Chondrocyte (in vitro differentiated cells): ENCODE data around the gene SLC38A9. TPM values are rescaled to one million over a fixed set of nuclear protein-coding genes. Genes with fewer than 3 reads are reported as not detected.

Experiments used
- DNase-seq: peaks from one replicate; pipeline ENCODE4 v3.0.0; 2021; ENCODE audit warnings: mixed read lengths, low spot score
- H3K27ac Mint-ChIP-seq: one replicate; pipeline ENCODE4 v1.8.0; 2021; ENCODE audit warnings: mild to moderate bottlenecking, moderate library complexity, mixed read lengths; ENCODE audit not compliant: unreplicated experiment
- H3K27me3 Mint-ChIP-seq: 2 replicates; pipeline ENCODE4 v1.8.0; 2021; ENCODE audit warnings: low read depth, mixed read lengths
- H3K36me3 Mint-ChIP-seq: 2 replicates; pipeline ENCODE4 v1.8.0; 2021; ENCODE audit warnings: low read depth, mixed read lengths
- H3K4me1 Mint-ChIP-seq: 2 replicates; pipeline ENCODE4 v1.8.0; 2021; ENCODE audit warnings: low read depth, mild to moderate bottlenecking, mixed read lengths
- H3K4me3 Mint-ChIP-seq: one replicate; pipeline ENCODE4 v1.8.0; 2021; ENCODE audit warnings: mild to moderate bottlenecking, moderate library complexity, mixed read lengths; ENCODE audit not compliant: unreplicated experiment
- H3K9me3 Mint-ChIP-seq: 2 replicates; pipeline ENCODE4 v1.8.0; 2021; ENCODE audit warnings: low read depth, mixed read lengths
- CTCF ChIP-seq: fragments of 200-600 bp; sonication (generic); IDR thresholded peaks from 2 replicates; pipeline ENCODE4 v1.5.0; 2021; ENCODE audit warnings: antibody characterized with exemption, mild to moderate bottlenecking, moderate library complexity
- total RNA-seq: library from RNA; stranded (reverse); gene quantifications from 3 replicates; pipeline ENCODE4 v1.2.1, GENCODE V29; 2021

Gene SLC38A9
- total RNA-seq, 1 donor from 2014 or later: 20.7 TPM

DNA sequence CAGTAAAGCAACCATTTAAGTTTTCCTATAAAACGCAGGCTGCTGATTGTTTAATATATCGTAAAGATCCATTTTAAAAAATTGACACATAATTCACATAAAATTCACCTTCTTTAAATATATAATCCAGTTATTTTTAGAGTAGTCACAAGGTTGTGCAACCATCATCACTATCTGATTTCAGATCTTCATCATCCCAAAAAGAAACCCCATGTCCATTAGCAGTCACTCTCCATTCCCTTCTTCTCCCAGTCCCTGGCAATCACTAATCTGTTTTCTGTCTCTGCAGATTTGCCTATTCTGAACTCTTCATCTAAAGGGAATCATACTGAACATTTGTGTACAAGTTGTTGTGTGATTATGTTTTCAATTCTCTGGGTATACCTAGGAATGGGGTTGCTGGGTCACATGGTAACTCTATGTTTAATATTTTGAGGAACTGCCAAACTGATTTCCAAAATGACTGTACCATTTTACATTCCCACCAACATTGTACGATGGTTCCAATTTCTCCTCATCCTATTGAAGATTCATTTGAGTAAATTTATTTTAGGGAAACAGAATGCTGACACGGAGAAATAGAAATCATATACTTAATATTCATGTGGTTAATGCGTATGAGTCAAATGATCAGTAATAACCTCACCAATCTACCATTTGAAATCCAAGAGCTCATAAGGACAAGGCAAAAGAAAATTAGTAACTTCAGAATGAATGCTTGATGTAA is 119.6 kb downstream of the SLC38A9 start:
- H3K4me1 Mint-ChIP-seq: peaks cover 25% of the 10 kb centered on the region
- no peak for TF ChIP-seq CTCF
- DNase-seq: no peak
- no peaks in the 10 kb centered on the region for H3K27me3 Mint-ChIP-seq
- H3K27ac Mint-ChIP-seq: no peak overlapping the region
- H3K4me3 Mint-ChIP-seq: no peak overlapping the region
- H3K9me3 Mint-ChIP-seq: no peaks in the 10 kb centered on the region
- H3K36me3 Mint-ChIP-seq: peaks cover 2% of the 10 kb centered on the region

GRCh38 chr5:55591686-55592085 is 120.4 kb downstream of the SLC38A9 start:
- H3K27ac Mint-ChIP-seq: no peak overlapping the region
- H3K27me3 Mint-ChIP-seq: no peaks in the 10 kb centered on the region
- H3K36me3 Mint-ChIP-seq: peaks cover 2% of the 10 kb centered on the region
- TF ChIP-seq CTCF: no peak
- DNase-seq: no peak
- H3K9me3 Mint-ChIP-seq: no peaks in the 10 kb centered on the region
- peaks cover 16% of the 10 kb centered on the region for H3K4me1 Mint-ChIP-seq
- H3K4me3 Mint-ChIP-seq: no peak overlapping the region

DNA sequence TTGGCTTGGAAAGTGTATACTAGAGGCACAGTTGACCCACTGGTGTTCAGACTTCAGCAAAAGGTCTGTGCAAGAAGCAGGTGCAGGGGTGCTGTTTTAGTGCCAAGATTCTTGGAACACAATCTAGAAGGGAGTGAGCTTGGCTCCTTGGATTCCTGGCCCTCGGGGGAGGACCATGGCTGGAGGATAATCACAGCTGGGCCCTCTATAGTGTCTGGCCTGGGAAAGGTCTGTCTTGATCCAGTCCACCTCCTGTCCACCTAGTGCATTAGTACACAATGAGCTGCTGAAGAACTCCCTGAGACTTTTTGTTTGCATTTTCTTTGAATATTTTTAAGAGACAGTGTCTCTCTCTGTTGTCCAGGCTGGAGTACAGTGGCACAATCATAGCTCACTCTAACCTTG is 126.9 kb downstream of the SLC38A9 start:
- no peaks in the 10 kb centered on the region for H3K9me3 Mint-ChIP-seq
- no peaks in the 10 kb centered on the region for H3K27me3 Mint-ChIP-seq
- TF ChIP-seq CTCF: no peak
- no peak overlapping the region for H3K27ac Mint-ChIP-seq
- no peaks in the 10 kb centered on the region for H3K36me3 Mint-ChIP-seq
- no peak overlapping the region for H3K4me3 Mint-ChIP-seq
- no peaks in the 10 kb centered on the region for H3K4me1 Mint-ChIP-seq
- no peak for DNase-seq

GRCh38 chr5:55584398-55585205 is 127.5 kb downstream of the SLC38A9 start:
- no peak overlapping the region for H3K27ac Mint-ChIP-seq
- DNase-seq: no peak
- no peaks in the 10 kb centered on the region for H3K4me1 Mint-ChIP-seq
- H3K9me3 Mint-ChIP-seq: no peaks in the 10 kb centered on the region
- no peaks in the 10 kb centered on the region for H3K36me3 Mint-ChIP-seq
- TF ChIP-seq CTCF: no peak
- H3K27me3 Mint-ChIP-seq: no peaks in the 10 kb centered on the region
- H3K4me3 Mint-ChIP-seq: no peak overlapping the region

- peaks cover 4% of the 10 kb centered on the region for H3K4me1 Mint-ChIP-seq
- no peaks in the 10 kb centered on the region for H3K9me3 Mint-ChIP-seq
- no peak for DNase-seq
- no peaks in the 10 kb centered on the region for H3K36me3 Mint-ChIP-seq
- H3K27ac Mint-ChIP-seq: no peak overlapping the region
- no peak for TF ChIP-seq CTCF
- no peak overlapping the region for H3K4me3 Mint-ChIP-seq
- H3K27me3 Mint-ChIP-seq: no peaks in the 10 kb centered on the region
These were observed 128.5 kb downstream of the SLC38A9 start for GRCh38 chr5:55583578-55583977.
